Uterus (tissue), 2 donors: ENCODE data around the gene KLHL24.

ENCODE experiments used
- POLR2A ChIP-seq, 2 donors: fragments of 450-650 bp; IDR thresholded peaks; one replicate each; pipeline ENCODE4 v1.6.1; 2016; ENCODE audit warnings: antibody characterized with exemption in 2 of 2, mild to moderate bottlenecking in 1 of 2, moderate library complexity in 1 of 2
- TF ChIP-seq, protein P1 (sequence below), 4 experiments: fragments of 200-600 bp in 2 of 4; fragments of 450-650 bp in 2 of 4; sonication (generic) in 2 of 4; IDR thresholded peaks; one replicate each; pipeline ENCODE4 v1.5.1; 2016 to 2019; ENCODE audit warnings: antibody characterized with exemption in 4 of 4, mild to moderate bottlenecking in 2 of 4, moderate library complexity in 1 of 4

- no peak for TF ChIP-seq POLR2A (IDR thresholded peaks at IDR 0.05)
- TF ChIP-seq, protein P1, sequence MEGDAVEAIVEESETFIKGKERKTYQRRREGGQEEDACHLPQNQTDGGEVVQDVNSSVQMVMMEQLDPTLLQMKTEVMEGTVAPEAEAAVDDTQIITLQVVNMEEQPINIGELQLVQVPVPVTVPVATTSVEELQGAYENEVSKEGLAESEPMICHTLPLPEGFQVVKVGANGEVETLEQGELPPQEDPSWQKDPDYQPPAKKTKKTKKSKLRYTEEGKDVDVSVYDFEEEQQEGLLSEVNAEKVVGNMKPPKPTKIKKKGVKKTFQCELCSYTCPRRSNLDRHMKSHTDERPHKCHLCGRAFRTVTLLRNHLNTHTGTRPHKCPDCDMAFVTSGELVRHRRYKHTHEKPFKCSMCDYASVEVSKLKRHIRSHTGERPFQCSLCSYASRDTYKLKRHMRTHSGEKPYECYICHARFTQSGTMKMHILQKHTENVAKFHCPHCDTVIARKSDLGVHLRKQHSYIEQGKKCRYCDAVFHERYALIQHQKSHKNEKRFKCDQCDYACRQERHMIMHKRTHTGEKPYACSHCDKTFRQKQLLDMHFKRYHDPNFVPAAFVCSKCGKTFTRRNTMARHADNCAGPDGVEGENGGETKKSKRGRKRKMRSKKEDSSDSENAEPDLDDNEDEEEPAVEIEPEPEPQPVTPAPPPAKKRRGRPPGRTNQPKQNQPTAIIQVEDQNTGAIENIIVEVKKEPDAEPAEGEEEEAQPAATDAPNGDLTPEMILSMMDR (IDR thresholded peaks at IDR 0.05), result no peak
Observed at GRCh38 chr3:183733553-183733952, 98.1 kb downstream of the KLHL24 start.
